HG02870 (cell line): ENCODE data around the gene AZIN2.
"Not testable (repeated sequence)": the region's sequence is repeated elsewhere in the genome, so short reads cannot be mapped to it uniquely, and the experiment has no call there.

Source experiments
- ATAC-seq: cut with Tn5 transposase; IDR thresholded peaks from one replicate; pipeline ENCODE4 v1.9.1; 2021; ENCODE audit warnings: mild to moderate bottlenecking, moderate library complexity; ENCODE audit not compliant: unreplicated experiment

AZIN2 gene

GRCh38 chr1:33056426-33056825, 24.5 kb upstream of the AZIN2 start:
- no peak for ATAC-seq

DNA sequence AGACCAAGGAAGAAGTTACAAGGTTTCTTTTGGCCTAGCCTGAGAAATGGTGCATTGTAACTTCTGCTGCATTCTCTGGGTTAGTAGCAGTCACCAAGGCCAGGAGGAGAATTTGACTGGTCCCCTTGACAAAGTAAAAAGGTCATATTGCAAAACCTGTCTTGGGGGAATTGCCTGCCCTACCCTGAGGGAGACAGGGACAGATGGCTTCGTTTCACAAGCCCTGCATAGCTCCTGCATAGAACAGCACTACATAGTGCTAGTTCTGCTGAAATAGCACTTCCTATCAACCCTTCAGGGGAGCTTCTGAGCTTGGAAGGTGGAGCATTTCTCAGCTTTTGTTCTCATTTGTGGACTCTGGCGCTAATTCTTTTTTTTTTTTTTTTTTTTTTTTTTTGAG, 23.9 kb upstream of the AZIN2 start:
- ATAC-seq = no peak

GRCh38 chr1:33060579-33061083, 20.3 kb upstream of the AZIN2 start:
- ATAC-seq = no peak

DNA sequence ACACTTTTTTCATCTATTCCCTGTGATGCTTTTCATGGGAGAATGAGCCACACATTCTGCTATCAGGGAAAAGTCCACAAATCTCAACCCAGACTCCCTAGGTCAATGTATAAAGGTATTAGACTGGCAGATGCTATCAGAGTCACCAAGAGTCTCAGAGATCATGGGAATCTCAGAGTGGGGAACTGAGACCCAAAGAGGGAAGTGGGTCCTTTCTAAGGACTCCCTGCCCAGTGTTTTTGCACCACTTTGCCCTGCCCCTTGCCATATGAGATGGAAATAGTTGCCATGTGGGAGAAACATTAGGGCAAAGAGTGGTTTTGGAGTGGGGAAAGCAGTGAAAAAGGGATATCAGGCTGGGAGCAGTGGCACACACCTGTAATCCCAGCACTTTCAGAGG, 19.1 kb upstream of the AZIN2 start:
- ATAC-seq = no peak

DNA sequence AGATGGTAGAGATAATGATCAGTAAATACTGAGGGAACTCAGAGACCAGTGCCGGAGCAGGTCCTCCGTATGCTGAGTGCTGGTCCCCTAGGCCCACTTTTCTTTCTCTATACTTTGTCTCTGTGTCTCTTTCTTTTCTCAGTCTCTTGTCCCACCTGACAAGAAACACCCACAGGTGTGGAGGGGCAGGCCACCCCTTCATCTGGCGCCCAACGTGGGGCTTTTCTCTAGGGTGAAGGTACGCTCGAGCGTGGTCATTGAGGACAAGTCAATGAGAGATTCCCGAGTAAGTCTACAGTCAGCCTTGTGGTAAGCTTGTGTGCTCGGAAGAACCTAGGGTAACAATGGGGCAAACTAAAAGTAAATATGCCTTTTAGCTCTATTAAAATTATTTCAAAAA, 16.7 kb upstream of the AZIN2 start:
- ATAC-seq = not testable (repeated sequence)

- ATAC-seq = no peak
Observed at GRCh38 chr1:33065301-33065700, 15.7 kb upstream of the AZIN2 start.

DNA sequence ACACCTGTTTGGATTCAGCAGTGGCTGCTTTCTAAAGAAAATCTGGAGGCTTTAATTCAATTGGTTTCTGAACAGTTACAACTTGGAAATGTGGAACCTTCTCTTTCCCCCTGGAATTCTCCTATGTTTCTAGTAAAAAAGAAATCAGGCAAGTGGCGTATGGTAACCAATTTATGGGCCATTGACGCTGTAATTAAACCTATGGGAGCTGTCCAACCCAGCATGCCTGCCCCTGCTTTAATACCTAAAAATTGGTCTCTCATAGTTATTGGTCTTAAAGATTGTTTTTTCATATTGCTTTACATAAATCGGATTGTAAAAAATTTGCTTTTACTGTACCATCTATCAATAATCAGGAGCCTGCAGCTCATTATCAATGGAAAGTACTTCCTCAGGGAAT, 14.5 kb upstream of the AZIN2 start:
- ATAC-seq = not testable (repeated sequence)

- not testable (repeated sequence) for ATAC-seq
Observed at GRCh38 chr1:33068108-33068507, 12.8 kb upstream of the AZIN2 start.

DNA sequence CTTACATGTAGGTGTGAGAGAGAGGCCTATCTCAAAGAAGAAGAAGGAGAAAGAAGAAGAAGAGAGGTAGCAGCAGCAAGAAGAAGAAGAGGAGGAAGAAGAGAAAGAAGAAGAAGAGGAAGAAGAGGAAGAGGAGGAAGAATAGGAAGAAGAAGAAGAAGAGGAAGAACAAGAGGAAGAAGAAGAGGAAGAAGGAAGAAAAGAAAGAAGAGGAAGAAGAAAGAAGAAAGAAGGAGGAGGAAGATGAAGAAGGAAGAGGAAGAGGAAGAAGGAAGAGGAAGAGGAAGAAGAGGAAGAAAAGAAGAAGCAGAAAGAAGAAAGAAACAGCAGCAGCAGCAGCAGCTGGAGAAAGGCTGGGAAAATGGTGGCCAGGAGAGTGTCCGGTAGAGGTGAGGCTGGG, 10.3 kb upstream of the AZIN2 start:
- ATAC-seq = no peak

DNA sequence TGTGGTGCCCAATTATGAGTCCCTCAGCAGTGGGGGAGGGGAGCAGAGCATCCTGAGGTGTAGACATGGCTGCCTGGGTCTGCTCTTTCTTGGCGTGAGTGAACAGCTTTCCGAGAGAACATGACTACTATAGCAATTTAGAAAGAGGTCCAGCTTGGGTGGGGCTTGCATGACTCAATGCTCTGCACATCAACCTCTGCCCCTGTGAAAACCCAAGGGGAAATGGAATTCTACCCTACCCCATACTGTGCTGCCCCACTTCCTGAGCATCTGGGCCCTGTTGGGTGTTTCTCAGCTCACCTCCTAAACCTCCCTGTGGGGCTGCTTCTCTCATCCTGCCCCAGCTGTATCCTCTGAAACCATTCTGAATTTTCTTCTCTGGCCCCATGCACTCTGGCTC, 8.2 kb upstream of the AZIN2 start:
- ATAC-seq = no peak

GRCh38 chr1:33074193-33074945, 6.6 kb upstream of the AZIN2 start:
- ATAC-seq = no peak

DNA sequence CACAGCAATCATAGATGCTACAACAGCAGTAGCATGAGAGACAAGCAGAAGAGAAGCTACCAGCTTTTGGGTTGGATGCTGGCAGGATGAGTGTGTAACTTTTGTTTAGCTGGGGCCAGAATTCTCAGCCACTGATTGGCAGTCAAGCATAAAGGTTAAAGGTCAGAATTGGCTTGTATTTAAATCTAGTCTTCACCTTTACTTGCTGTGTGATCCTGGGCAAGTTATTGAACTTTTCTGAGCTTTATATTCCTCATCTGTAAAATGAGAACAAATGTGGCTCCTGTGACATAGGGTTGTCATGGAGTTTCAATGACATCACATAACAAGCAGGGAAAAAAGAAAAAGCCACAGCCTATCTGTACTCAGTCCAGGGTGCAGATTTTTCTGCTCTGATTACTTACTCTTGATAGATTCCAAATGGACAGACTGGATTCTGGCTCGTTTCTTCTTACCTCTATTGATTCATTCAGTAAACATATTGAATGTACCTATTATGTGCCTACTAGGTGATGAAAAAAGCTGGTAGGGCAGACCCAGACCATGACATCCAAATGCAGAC, 2.8 kb upstream of the AZIN2 start:
- ATAC-seq = no peak

- ATAC-seq = no peak
Observed at GRCh38 chr1:33080373-33080772, 580 bp upstream of the AZIN2 start.

DNA sequence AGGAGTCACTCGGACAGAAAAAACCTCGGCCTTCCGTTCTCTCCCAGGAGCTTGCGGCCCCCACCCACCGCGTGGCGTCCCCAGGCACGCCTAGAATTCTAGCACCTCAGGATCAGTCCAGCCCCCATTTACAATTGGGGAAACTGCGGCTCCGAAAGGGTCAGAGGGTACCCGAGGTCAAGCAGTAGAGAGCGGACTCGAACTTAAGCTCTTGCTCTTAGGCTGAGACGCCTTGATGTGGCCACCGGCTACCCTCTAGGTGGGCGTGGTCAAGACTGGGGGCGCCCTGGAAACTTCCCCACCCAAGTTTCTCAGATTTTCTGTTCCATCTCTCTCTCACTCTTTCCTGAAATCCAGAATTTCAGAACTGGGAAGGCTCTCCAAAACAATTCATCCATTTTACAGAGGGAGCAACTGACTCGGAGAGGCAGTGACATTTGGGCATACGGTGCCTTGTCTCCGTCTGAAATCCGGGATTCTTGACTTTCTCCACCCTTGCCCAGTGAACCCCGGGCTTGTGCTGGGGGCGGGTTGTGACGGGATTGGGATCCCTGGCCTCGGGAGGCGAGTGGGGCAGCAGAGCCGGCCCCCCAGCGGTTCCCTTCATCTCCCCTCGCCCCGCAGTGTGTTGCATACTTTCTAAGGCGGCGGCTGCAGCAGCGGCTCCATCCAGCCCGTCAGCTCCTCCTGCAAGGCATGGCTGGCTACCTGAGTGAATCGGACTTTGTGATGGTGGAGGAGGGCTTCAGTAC, 777 bp downstream of the AZIN2 start:
- ATAC-seq = no peak

DNA sequence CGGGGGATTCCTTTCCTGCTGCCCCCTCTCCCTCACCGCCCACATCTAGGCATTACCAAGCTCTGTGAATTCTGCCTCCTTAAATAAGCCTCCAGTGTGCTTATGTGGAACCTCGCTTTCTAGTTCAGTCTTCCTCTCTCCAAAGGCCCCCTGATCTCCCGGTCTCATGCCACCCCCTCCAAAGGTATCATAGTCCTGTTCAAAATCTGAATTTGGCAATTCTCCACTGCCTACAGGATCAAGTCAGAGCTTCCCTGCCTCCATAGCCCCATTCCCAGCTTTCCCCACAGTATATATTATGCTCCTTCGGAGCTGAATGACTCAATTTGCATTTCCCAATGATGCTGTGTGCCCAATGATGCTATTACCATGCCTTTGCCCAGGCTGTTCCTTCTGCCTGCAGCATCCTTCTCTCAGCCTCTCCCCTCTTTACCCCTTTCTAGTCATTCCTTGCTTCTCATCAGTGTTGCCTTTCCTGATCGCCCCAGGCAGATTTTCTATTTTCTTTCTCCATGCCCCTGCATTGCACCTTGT, 1.7 kb downstream of the AZIN2 start:
- ATAC-seq = no peak

DNA sequence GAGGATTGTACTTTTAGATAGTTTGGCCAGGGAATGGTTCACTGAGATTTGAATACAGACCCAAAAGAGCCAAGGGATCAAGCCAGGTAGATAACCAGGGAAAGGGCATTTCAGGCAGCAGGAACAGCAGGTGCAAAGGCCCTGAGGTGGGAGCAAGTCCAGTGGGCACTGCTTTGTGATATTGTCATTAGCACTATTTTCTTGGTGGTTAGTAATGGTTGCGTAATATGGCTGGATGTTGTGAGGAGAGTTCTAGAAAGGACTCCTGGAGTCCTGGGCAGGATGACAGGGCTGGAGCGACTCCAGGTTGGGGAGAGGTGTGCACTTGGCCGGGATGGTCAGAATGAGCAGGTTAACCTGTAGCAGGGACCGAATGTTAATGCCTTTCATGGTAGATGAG, 4.4 kb downstream of the AZIN2 start:
- ATAC-seq = no peak

GRCh38 chr1:33086384-33086850, 5.5 kb downstream of the AZIN2 start:
- ATAC-seq = no peak

DNA sequence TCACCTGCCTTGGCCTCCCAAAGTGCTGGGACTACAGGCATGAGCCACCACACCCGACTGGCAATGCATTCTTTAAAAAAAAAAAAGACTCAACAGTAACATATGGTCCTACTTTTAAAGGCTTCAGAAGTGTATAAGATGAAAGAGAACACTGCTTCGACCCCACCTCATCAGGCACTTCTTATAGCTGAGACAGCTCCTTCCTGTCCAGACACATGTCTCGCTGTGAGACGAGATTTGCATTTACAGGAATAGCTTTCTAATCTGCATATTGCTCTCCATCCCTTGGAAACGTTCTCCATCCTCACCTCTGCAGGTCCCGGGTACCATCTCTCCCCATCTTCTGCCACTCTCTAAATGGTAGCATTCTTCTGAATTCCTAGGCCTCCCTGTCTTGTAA, 6.7 kb downstream of the AZIN2 start:
- ATAC-seq = no peak

- no peak for ATAC-seq
Observed at GRCh38 chr1:33088119-33088906, 7.4 kb downstream of the AZIN2 start.

DNA sequence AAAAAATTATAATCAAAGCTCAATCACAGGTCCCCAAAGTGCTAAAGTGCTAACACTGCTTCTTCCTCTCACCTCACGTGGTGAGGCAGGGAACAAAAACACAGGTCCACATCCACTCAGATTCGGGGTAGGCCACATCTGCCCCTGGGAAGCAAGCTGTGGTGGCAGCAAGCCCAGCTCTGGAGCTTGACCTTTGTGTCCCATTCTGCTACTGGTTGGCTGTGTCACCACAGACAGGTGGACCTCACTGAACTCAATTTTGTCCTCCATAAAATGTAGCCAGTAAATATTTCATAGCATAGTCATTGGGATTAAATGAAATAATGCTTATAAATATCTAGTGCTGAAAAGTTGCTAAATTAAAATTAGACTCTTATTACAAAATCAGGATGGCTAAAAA, 8.5 kb downstream of the AZIN2 start:
- ATAC-seq = no peak

DNA sequence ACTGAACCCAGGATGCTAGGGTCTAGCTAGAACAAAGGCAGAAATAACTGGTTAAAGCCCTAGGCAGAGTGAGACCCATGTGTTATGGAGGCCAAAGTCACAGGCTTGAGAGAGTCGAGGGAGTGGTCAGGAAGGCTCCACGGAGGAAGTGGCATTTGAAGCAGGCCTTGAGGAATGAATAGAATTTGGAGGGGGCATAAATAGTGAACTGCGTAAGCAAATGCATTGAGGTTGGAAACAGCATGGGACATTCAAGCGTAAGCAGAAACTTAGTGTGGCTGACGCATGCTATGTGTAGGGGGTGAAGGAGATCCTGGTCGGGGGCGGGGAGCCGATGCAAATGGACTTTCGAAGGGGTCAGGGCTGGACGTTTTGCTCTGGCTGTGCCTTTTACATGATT, 11.5 kb downstream of the AZIN2 start:
- ATAC-seq = no peak
